Subcutaneous adipose tissue (tissue), 4 donors: ENCODE results near the gene CPA1. TPM values are rescaled to one million over a fixed set of nuclear protein-coding genes. Genes with fewer than 3 reads are reported as not detected.

Source experiments
- total RNA-seq, 4 donors: library from RNA; depleted of rRNA; stranded (reverse); fragments of >200 nt; gene quantifications; one replicate each; pipeline ENCODE4 v1.1.0, GENCODE V29; 2016
- TF ChIP-seq, protein P1 (sequence below): fragments of 450-650 bp; IDR thresholded peaks from one replicate; pipeline ENCODE4 v1.5.1; 2016; ENCODE audit warnings: low read depth, mild to moderate bottlenecking, control low read depth, antibody characterized with exemption, moderate library complexity

CPA1 gene
- total RNA-seq, 4 donors from 2014 or later, result 0.66 to 5.1 (median 3.3) TPM; not detected in 1

DNA sequence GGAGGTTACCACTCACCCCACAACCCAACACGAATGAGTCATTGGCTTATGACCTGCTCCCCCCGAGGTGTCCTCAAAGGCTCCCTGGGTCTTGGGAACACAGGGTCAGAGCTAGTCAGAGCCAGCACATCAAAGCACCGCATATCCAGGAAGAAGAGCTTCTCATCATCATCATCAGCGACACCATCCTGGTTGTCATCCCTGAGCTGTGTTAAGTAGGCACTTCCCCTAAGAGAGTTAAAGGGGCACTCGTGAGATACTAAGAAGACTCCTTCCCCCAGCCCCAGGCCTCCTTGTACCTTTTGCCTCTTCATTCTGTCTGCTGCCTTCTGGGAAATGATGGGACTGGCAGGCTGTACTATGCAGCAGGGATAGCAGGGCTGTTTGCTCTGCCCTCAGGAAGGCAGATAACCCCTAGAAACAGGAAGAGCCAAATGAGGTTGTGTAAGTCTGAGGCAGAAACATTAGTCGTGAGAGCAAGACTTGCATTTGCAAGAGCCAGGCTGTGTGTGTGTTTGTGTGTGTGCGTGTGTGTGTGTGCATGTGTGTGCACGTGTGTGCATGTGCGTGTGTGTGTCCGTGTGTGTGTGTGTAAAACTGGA lies 11.1 kb upstream of the CPA1 start:
- TF ChIP-seq, protein P1, sequence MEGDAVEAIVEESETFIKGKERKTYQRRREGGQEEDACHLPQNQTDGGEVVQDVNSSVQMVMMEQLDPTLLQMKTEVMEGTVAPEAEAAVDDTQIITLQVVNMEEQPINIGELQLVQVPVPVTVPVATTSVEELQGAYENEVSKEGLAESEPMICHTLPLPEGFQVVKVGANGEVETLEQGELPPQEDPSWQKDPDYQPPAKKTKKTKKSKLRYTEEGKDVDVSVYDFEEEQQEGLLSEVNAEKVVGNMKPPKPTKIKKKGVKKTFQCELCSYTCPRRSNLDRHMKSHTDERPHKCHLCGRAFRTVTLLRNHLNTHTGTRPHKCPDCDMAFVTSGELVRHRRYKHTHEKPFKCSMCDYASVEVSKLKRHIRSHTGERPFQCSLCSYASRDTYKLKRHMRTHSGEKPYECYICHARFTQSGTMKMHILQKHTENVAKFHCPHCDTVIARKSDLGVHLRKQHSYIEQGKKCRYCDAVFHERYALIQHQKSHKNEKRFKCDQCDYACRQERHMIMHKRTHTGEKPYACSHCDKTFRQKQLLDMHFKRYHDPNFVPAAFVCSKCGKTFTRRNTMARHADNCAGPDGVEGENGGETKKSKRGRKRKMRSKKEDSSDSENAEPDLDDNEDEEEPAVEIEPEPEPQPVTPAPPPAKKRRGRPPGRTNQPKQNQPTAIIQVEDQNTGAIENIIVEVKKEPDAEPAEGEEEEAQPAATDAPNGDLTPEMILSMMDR, result no peak

DNA sequence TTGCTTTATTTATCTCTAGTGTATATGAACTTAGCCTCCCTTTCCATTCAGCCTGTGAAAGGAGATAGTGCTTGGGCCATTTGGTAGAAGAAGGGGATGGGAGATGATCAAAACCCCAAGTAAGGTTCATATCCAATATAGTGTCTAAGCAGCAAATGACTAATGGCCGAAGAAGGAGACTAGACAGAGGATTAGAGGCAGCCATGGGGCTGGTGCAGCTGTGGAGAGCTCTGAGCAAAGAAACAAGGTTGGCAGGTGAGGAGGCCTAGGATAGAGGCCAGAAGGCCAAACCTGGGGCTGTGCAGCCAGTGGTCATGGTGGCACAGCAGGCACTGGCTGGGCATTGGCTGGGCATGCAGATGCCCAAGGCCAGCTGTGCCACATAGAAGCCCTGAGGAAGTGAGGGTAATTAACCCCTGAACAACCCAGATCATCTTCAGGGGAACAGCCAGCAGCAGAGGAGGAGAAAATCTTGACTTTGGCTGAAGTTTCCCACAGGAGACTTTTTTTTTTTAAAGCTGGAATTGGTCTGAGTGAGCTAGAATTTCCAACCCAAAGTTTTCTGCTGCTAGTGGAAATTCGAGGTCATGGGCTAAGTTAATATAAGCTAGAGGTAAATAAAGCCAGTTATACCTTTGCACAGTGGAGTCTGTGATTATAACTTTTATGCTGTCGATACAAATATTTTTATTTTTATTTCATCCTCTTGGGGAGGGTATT lies 10.3 kb upstream of the CPA1 start:
- TF ChIP-seq, protein P1, result no peak

DNA sequence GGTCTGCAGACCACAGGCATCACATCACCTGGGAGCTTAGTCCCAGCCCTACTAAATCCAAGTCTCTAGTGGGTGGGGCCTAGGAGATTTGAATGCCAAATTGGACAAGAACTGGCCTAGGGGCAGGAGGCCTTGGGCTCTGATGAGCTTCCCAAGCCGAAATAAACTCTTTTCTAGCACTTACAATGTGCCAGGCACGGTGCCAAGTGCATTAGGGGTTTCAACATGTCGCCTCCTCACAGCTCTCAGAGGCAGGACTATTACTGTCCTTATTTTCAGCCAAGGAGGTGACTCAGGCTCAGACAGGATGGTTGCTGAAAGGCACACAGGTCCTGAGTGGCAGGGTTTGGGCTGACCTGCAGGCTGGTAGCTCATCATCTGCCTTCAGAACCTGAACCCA lies 9.2 kb upstream of the CPA1 start:
- TF ChIP-seq, protein P1, result no peak

DNA sequence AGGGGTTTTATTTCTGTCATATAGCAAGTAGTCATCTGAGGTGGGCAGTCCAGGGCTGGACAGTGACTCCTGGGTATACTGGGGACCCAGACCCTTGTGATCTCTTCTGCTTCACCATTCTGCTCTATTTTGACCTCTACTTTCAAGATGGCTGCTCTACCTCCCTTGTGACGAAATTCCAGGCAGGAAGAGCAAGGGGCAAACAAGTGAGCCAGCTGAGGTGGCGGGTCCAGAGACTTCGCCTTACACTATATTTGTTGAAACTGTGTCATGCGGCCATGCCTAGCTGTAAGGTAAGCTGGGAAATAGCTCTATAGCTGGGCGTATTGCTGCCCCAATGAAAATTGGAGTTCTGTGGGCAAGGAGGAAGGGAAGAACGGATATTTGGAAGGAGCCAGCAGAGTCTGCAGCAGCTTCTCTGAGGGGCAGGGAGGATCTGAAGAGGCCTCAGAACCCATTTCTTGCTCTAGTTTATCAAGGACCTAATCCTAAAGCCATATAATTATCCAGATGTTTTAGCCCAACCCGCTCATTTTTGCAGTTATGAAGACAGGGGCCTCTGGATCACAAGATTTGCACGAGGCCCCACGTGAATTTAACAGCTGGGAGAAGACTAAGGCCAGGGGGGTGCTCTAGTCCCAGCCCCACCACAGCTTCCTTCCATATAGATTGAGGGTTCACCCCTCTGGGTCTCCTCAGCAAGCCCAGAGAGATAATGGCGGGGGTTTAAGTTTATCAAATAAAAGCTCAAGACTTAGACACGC lies 7.7 kb upstream of the CPA1 start:
- TF ChIP-seq, protein P1, result no peak

DNA sequence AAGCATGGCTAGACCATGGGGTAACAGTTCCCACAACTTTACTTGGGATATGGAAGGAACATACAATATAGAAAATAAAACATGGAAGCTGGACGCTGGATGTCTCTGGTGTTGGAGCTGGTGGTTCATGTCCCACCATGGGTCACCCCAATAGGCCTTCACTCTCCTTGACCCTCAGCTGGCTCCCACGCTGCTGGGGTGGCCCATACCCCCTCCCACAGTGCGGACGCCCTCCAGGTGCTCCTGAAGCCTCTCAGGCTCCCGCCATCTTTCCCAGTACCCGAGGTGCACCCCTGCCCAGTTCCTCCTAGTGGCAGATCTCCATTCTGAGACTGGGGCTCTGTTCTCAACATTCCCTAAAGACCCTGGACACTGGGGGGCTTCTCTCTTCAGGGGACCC lies 5.8 kb upstream of the CPA1 start:
- TF ChIP-seq, protein P1, result no peak

DNA sequence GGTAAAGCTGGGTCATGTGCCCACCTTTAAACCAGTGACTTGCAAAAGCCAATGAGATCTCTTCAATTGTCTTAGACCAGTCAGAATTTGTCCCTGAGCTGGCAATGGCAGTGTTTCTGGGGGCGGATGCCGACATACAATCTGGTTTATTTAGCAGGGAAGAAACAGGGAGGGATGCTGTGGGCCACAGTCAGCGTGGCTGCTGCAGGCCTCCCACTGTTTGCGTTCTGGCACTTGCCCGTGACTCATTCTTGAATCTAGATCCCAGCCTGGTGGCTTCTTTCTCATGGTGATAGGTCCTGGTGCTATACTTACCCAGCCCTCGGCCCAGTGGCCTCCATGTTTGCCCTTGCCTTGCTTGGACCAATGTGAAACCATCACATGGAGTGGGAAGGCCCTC lies 3.1 kb upstream of the CPA1 start:
- TF ChIP-seq, protein P1, result no peak

DNA sequence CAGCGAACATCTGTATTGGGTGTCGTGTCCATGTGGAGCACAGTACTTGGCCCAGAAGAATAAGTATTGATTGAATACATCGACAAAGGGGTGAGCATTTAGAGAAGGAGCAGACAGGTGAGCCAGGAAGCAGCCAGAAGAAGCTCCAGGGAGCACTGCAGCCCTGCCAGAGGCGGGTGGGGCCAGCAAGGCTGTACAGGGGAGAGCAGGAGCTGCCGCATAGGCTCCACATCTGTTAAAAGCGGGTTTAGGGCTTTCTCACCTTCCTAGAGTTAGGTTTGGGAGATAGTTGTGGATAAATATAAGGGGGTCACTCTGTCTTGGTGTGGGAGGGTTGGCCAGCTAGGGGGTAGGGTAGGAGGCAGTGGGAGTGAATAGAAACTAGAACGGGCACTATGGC lies 1.3 kb upstream of the CPA1 start:
- TF ChIP-seq, protein P1, result no peak
